ENCODE data around the gene RCC2.

- TF ChIP-seq EP300 (IDR thresholded peaks at IDR 0.05; ENCODE audit: borderline replicate concordance) = no peak
- no peak for TF ChIP-seq YY1 (IDR thresholded peaks at IDR 0.05; ENCODE audit: low read depth)
- no peak for TF ChIP-seq CEBPB (IDR thresholded peaks at IDR 0.05)
- no peak for TF ChIP-seq RAD21 (IDR thresholded peaks at IDR 0.05; ENCODE audit: low read depth)
- no peak for TF ChIP-seq EGR1 (IDR thresholded peaks at IDR 0.05)
- TF ChIP-seq REST (IDR thresholded peaks at IDR 0.05; ENCODE audit: low read depth) = no peak
- TF ChIP-seq TCF12 (IDR thresholded peaks at IDR 0.05; ENCODE audit: low read depth) = no peak
- TF ChIP-seq, protein P1, sequence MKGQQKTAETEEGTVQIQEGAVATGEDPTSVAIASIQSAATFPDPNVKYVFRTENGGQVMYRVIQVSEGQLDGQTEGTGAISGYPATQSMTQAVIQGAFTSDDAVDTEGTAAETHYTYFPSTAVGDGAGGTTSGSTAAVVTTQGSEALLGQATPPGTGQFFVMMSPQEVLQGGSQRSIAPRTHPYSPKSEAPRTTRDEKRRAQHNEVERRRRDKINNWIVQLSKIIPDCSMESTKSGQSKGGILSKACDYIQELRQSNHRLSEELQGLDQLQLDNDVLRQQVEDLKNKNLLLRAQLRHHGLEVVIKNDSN (IDR thresholded peaks at IDR 0.05) = no peak
- no peak for TF ChIP-seq TAF1 (IDR thresholded peaks at IDR 0.05; ENCODE audit: low read depth)
- TF ChIP-seq TEAD4 (IDR thresholded peaks at IDR 0.05) = no peak
- no peak for TF ChIP-seq MAX (IDR thresholded peaks at IDR 0.05)
These were observed 75.7 kb downstream of the RCC2 start for GRCh38 chr1:17363771-17364170.

Measured in Ishikawa (cell line).